SU-DHL-6 (cell line): ENCODE results near the gene HOXB5.

ENCODE experiments used
- H2AFZ ChIP-seq: fragments of 200-600 bp; sonication (generic); 2 replicates; pipeline ENCODE4 v1.6.1; 2014; ENCODE audit warnings: low read depth, mild to moderate bottlenecking, moderate library complexity, mixed read lengths, antibody characterized with exemption, low read length; ENCODE audit not compliant: severe bottlenecking
- H3F3A ChIP-seq: fragments of 200-600 bp; shearing (Covaris generic); 2 replicates; pipeline ENCODE4 v1.6.0; 2016; ENCODE audit warnings: antibody characterized with exemption, mild to moderate bottlenecking; ENCODE audit not compliant: insufficient read depth
- H3K27ac ChIP-seq: fragments of 200-600 bp; sonication (generic); 2 replicates; pipeline ENCODE4 v1.5.1; 2016; ENCODE audit warnings: low read depth, mild to moderate bottlenecking, low read length, moderate library complexity, mixed read lengths
- H3K27me3 ChIP-seq: fragments of 200-600 bp; sonication (generic), shearing (Covaris generic); 2 replicates; pipeline ENCODE4 v1.6.0; 2014; ENCODE audit warnings: mild to moderate bottlenecking, low read length
- H3K36me3 ChIP-seq: fragments of 200-600 bp; sonication (generic); 2 replicates; pipeline ENCODE4 v1.6.1; 2014; ENCODE audit warnings: mild to moderate bottlenecking, low read length, mixed read lengths
- H3K4me2 ChIP-seq: fragments of 300-600, 200-600 bp; shearing (Covaris generic), sonication (generic); 2 replicates; pipeline ENCODE4 v1.6.0; 2014; ENCODE audit warnings: low read length, low read depth, mild to moderate bottlenecking; ENCODE audit not compliant: poor library complexity, severe bottlenecking
- H3K4me3 ChIP-seq: fragments of 200-600 bp; sonication (generic); 2 replicates; pipeline ENCODE4 v1.5.1; 2014; ENCODE audit warnings: antibody characterized with exemption, low read length, mild to moderate bottlenecking, mixed read lengths; ENCODE audit not compliant: insufficient read depth, poor library complexity, severe bottlenecking
- H3K79me2 ChIP-seq: fragments of 200-600 bp; sonication (generic); 2 replicates; pipeline ENCODE4 v1.6.1; 2014; ENCODE audit warnings: mild to moderate bottlenecking, low read length, moderate library complexity; ENCODE audit not compliant: insufficient read depth
- H3K9ac ChIP-seq: fragments of 200-600 bp; sonication (generic); 2 replicates; pipeline ENCODE4 v1.7.0; 2014; ENCODE audit warnings: mild to moderate bottlenecking, low read length
- H3K9me2 ChIP-seq: fragments of 200-600 bp; sonication (generic); replicated peaks from 2 replicates; pipeline ENCODE4 v1.6.1; 2014; ENCODE audit warnings: low read length; ENCODE audit not compliant: insufficient read depth
- H3K9me3 ChIP-seq: fragments of 200-600 bp; sonication (generic); 2 replicates; pipeline ENCODE4 v1.6.1; 2014; ENCODE audit warnings: low read length, mixed read lengths; ENCODE audit not compliant: insufficient read depth
- H4K20me1 ChIP-seq: fragments of 200-600 bp; sonication (generic); 2 replicates; pipeline ENCODE4 v1.6.1; 2014; ENCODE audit warnings: low read depth, mild to moderate bottlenecking, antibody characterized with exemption, low read length, moderate library complexity, mixed read lengths
- CTCF ChIP-seq: fragments of 200-600 bp; sonication (generic); IDR thresholded peaks from one replicate; pipeline ENCODE4 v1.5.1; 2017; ENCODE audit warnings: antibody characterized with exemption, mild to moderate bottlenecking, low read length, moderate library complexity; ENCODE audit not compliant: insufficient read depth, poor library complexity, severe bottlenecking
- EZH2phosphoT487 ChIP-seq: fragments of 200-600 bp; sonication (generic), shearing (Covaris generic); conservative IDR thresholded peaks from 2 replicates; pipeline ENCODE4 v1.6.1; 2018; ENCODE audit warnings: mild to moderate bottlenecking, antibody characterized with exemption, low read length, moderate library complexity, mixed read lengths

Gene HOXB5

GRCh38 chr17:48565925-48566710 is 27.5 kb downstream of the HOXB5 start:
- no peaks in the 10 kb centered on the region for H3K9me2 ChIP-seq
- TF ChIP-seq EZH2phosphoT487, result no peak
- TF ChIP-seq CTCF, result no peak
- no peak overlapping the region for H3K4me2 ChIP-seq
- H3K79me2 ChIP-seq, result no peaks in the 10 kb centered on the region
- H3K36me3 ChIP-seq, result no peaks in the 10 kb centered on the region
- H2AFZ ChIP-seq, result no peak overlapping the region
- no peak overlapping the region for H3K9ac ChIP-seq
- H3K27ac ChIP-seq, result no peak overlapping the region
- no peaks in the 10 kb centered on the region for H3K9me3 ChIP-seq
- no peak overlapping the region for H3K4me3 ChIP-seq
- H3K27me3 ChIP-seq, result no peaks in the 10 kb centered on the region
- no peaks in the 10 kb centered on the region for H4K20me1 ChIP-seq
- H3F3A ChIP-seq, result no peaks in the 10 kb centered on the region

- no peak for TF ChIP-seq CTCF
- H3K79me2 ChIP-seq, result no peaks in the 10 kb centered on the region
- H2AFZ ChIP-seq, result no peak overlapping the region
- H3K4me3 ChIP-seq, result no peak overlapping the region
- no peaks in the 10 kb centered on the region for H3K27me3 ChIP-seq
- no peaks in the 10 kb centered on the region for H3K9me2 ChIP-seq
- no peak overlapping the region for H3K27ac ChIP-seq
- H4K20me1 ChIP-seq, result no peaks in the 10 kb centered on the region
- H3K36me3 ChIP-seq, result no peaks in the 10 kb centered on the region
- H3K9me3 ChIP-seq, result no peaks in the 10 kb centered on the region
- H3F3A ChIP-seq, result no peaks in the 10 kb centered on the region
- H3K9ac ChIP-seq, result no peak overlapping the region
- H3K4me2 ChIP-seq, result no peak overlapping the region
Measured at GRCh38 chr17:48565022-48565554, 28.5 kb downstream of the HOXB5 start.

GRCh38 chr17:48564188-48565021 is 29.2 kb downstream of the HOXB5 start:
- Histone ChIP-seq H3K9me2 (no peaks in the 10 kb centered on the region), H3K27me3 (no peaks in the 10 kb centered on the region), H3K79me2 (no peaks in the 10 kb centered on the region), H3K4me2 (no peak overlapping the region), H3F3A (no peaks in the 10 kb centered on the region), H2AFZ (no peak overlapping the region), H3K9ac (no peak overlapping the region), H3K27ac (no peak overlapping the region), H3K9me3 (no peaks in the 10 kb centered on the region), H3K4me3 (no peak overlapping the region), H4K20me1 (no peaks in the 10 kb centered on the region), H3K36me3 (no peaks in the 10 kb centered on the region)
- TF ChIP-seq CTCF, result no peak
- no peak for TF ChIP-seq EZH2phosphoT487
